KOPT-K1 (cell line): Measurements from ENCODE around the gene SIPA1.
A peak's percentile ranks its signal among the peaks of the same experiment; 100 is the strongest.

Experiments
- H3K27ac ChIP-seq: fragments of 200-600 bp; sonication (generic); 2 replicates; pipeline ENCODE4 v1.5.1; 2016; ENCODE audit warnings: antibody characterized with exemption, mild to moderate bottlenecking, low read depth, low read length; ENCODE audit not compliant: poor library complexity, severe bottlenecking
- H3K36me3 ChIP-seq: fragments of 200-600 bp; sonication (generic); 2 replicates; pipeline ENCODE4 v1.5.1; 2017; ENCODE audit warnings: antibody characterized with exemption, mild to moderate bottlenecking, low read length, moderate library complexity; ENCODE audit not compliant: insufficient read depth
- H3K9me3 ChIP-seq: fragments of 200-600 bp; sonication (generic); 2 replicates; pipeline ENCODE4 v1.5.1; 2017; ENCODE audit warnings: antibody characterized with exemption, low read length, mild to moderate bottlenecking; ENCODE audit not compliant: insufficient read depth, poor library complexity, severe bottlenecking

SIPA1 gene

DNA sequence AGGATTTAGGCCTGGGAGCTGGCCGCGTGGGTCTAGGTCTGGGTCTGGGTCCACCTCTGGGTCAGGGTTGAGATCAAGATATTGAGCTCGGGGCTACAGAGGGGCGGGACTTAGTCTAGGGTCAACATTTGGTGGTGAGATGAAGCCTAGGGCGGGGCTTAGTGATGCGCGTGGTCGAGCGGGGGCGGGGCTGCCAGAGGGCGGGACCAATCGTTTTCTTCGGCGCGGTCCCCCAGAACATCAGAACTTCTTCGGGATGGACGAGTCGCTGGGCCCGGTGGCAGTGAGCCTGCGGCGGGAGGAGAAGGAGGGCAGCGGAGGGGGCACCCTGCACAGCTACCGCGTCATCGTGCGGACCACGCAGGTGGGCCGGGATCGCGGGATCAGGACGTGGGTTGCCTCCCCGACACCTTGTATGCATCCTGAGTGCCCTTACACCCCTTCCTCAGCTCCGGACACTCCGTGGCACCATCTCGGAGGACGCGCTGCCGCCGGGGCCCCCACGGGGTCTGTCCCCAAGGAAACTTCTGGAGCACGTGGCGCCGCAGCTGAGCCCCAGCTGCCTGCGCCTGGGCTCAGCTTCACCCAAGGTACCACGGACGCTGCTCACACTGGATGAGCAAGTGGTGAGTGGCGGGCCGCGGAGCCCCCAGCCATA lies 4.2 kb downstream of the SIPA1 start:
- H3K36me3 ChIP-seq, result peaks cover 1% of the 10 kb centered on the region
- H3K27ac ChIP-seq, result no peak overlapping the region
- H3K9me3 ChIP-seq, result no peaks in the 10 kb centered on the region

GRCh38 chr11:65643971-65644370 lies 6.1 kb downstream of the SIPA1 start:
- H3K27ac ChIP-seq, result no peak overlapping the region
- no peaks in the 10 kb centered on the region for H3K9me3 ChIP-seq
- H3K36me3 ChIP-seq, result no peaks in the 10 kb centered on the region

GRCh38 chr11:65644837-65645236 lies 6.9 kb downstream of the SIPA1 start:
- no peaks in the 10 kb centered on the region for H3K9me3 ChIP-seq
- no peak overlapping the region for H3K27ac ChIP-seq
- no peaks in the 10 kb centered on the region for H3K36me3 ChIP-seq

GRCh38 chr11:65645710-65646109 lies 7.8 kb downstream of the SIPA1 start:
- no peaks in the 10 kb centered on the region for H3K36me3 ChIP-seq
- no peaks in the 10 kb centered on the region for H3K9me3 ChIP-seq
- H3K27ac ChIP-seq, result no peak overlapping the region

DNA sequence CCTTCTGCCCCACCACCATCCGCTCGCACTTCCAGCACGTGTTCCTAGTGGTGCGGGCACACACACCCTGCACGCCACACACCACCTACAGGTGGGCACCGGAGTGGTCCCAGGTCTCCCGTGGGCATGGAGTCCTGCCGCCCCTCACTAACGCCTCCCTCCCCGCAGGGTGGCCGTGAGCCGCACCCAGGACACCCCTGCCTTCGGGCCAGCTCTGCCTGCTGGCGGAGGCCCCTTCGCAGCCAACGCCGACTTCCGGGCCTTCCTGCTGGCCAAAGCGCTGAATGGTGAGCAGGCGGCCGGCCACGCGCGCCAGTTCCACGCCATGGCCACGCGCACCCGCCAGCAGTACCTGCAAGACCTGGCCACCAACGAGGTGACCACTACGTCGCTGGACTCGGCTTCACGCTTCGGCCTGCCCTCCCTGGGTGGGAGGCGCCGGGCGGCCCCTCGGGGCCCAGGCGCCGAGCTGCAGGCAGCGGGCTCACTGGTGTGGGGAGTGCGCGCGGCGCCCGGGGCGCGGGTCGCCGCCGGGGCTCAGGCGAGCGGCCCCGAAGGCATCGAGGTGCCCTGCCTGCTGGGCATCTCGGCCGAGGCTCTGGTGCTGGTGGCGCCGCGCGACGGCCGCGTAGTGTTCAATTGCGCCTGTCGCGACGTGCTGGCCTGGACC lies 8.5 kb downstream of the SIPA1 start:
- Histone ChIP-seq H3K27ac (no peak overlapping the region), H3K36me3 (no peaks in the 10 kb centered on the region), H3K9me3 (no peaks in the 10 kb centered on the region)

GRCh38 chr11:65646958-65647701 lies 9.2 kb downstream of the SIPA1 start:
- Histone ChIP-seq H3K9me3 (no peaks in the 10 kb centered on the region), H3K27ac (no peak overlapping the region), H3K36me3 (no peaks in the 10 kb centered on the region)

DNA sequence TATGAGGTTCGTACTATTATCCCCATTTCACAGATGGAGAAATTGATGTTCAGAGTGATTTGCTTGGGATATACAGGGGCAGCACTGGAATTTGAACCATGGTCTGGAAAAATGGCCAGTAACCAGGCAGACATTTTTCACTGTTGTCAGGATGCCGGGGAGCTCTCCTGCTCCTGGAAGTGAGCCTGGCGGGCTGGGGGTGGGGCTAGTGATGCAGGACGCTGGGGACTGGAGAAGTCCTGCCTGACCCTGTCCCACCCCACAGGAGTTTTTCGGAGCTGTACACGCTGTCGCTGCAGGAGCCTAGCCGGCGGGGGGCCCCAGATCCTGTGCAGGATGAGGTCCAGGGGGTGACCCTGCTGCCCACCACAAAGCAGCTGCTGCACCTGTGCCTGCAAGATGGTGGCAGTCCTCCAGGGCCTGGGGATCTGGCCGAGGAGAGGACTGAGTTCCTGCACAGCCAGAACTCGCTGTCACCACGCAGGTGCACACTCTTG lies 11.1 kb downstream of the SIPA1 start:
- no peaks in the 10 kb centered on the region for H3K9me3 ChIP-seq
- H3K36me3 ChIP-seq, result peaks cover 5% of the 10 kb centered on the region
- no peak overlapping the region for H3K27ac ChIP-seq

- H3K27ac ChIP-seq, result no peak overlapping the region
- H3K36me3 ChIP-seq, result peaks cover 13% of the 10 kb centered on the region
- H3K9me3 ChIP-seq, result no peaks in the 10 kb centered on the region
Observed at GRCh38 chr11:65649656-65650546, 12.0 kb downstream of the SIPA1 start.

DNA sequence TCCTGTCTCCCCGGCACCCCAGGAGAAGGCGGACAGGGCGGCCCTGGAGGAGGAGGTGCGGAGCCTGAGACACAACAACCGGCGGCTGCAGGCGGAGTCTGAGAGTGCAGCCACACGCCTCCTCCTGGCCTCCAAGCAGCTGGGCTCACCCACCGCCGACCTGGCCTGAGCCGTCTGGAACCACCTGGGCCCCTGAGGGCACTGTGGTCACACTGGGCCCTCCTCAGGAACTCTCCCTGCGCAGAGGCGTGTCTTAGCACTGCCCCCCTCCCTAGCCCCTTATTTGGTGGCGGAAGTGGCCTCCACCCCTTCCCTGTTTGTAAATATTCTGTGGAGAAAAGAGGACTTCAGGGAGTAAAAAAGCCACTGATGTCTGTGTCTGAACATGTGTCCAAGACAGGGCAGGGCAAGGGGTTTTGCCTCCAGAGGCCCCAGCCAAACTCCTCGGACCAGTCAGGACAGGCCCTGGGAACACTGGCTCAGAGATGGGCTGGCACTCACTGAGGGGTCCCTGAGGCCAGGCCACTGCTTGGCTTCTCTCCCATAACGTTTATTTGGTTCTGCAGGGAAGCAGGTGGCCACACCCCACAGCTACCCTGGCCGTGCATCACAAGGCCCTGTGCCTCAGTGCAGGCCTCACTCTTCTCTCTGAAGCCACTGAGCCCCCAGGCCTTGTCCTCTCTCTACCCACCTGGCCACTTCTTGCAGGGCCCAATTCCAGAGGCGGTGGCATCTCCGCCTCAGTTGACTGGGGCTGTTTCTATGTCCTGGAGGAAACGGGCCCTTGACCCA lies 12.8 kb downstream of the SIPA1 start:
- no peak overlapping the region for H3K27ac ChIP-seq
- H3K36me3 ChIP-seq, result peaks cover 22% of the 10 kb centered on the region
- H3K9me3 ChIP-seq, result no peaks in the 10 kb centered on the region

DNA sequence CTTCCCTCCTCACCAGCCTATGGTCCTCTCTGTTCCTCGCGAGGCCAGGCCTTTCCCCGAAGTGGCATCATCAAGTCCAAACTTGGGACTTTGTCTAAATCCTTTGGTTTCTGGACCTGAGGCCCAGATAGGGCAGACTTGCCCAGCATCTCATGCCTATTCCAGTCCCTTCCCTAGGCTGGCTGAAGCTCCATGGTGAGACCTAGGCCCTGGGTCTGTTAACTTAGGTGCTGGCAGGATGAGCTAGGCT lies 13.4 kb downstream of the SIPA1 start:
- Histone ChIP-seq H3K36me3 (peaks cover 27% of the 10 kb centered on the region), H3K27ac (no peak overlapping the region), H3K9me3 (no peaks in the 10 kb centered on the region)

- H3K36me3 ChIP-seq, result peaks cover 33% of the 10 kb centered on the region
- no peaks in the 10 kb centered on the region for H3K9me3 ChIP-seq
- H3K27ac ChIP-seq, result peak overlapping the region; percentile 72
Observed at GRCh38 chr11:65651589-65652510, 13.9 kb downstream of the SIPA1 start.

GRCh38 chr11:65652511-65653228 lies 14.8 kb downstream of the SIPA1 start:
- Histone ChIP-seq H3K27ac (peak overlapping the region; percentile 72), H3K36me3 (peaks cover 41% of the 10 kb centered on the region), H3K9me3 (no peaks in the 10 kb centered on the region)
